Dedifferentiated amniotic fluid mesenchymal stem cell (primary cell): Measurements from ENCODE around the gene PHLDA2.
"Not testable (repeated sequence)": the region's sequence is repeated elsewhere in the genome, so short reads cannot be mapped to it uniquely, and the experiment has no call there.

Source experiments
- DNase-seq: peaks from one replicate; pipeline ENCODE4 v3.0.0-alpha.2; 2016; ENCODE audit errors: extremely low spot score

Gene PHLDA2

GRCh38 chr11:2914455-2915195 lies 14.6 kb downstream of the PHLDA2 start:
- no peak for DNase-seq

DNA sequence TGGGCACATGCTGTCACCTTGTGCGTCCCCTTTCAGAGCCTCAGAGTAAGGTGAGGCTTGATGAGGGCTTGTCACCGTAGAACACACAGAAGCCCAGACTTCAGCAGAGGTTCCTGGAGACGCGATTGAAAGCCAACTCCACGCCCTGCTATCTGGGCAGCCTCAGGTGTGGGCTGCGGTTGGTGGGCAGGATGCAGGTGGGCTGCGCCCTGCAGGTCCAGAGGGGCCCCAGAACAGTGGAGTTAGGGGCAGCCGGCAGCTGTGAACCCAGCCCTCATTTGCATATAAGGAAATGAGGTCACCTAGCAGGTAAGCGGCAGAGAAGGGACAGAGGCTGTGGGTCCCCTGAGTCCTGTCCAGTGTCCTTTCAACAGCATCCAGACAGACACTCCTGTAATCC lies 15.4 kb downstream of the PHLDA2 start:
- no peak for DNase-seq

GRCh38 chr11:2913019-2913431 lies 16.2 kb downstream of the PHLDA2 start:
- DNase-seq: no peak

DNA sequence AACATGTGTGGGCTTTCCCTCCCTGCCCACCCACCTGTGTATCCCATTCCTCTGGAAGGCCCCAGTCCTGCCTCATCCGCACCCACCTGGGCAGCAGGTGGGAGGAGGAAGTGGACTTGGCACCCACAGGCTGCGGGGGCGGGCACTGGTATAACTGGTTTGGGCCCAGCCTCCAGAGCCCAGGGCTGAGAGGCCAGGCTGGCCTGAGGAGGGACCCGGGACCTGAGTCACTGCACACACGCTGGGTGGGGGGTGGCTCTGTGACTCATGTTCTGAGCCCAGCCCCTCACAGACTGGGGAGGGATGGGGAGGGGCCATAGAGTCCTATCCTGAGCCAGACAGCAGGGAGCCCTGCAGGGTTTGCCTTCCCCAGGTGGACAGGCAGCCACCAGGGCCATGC lies 16.7 kb downstream of the PHLDA2 start:
- peak; percentile 22 for DNase-seq

GRCh38 chr11:2911785-2912391 lies 17.3 kb downstream of the PHLDA2 start:
- no peak for DNase-seq

GRCh38 chr11:2911088-2911784 lies 18.0 kb downstream of the PHLDA2 start:
- DNase-seq: no peak

DNA sequence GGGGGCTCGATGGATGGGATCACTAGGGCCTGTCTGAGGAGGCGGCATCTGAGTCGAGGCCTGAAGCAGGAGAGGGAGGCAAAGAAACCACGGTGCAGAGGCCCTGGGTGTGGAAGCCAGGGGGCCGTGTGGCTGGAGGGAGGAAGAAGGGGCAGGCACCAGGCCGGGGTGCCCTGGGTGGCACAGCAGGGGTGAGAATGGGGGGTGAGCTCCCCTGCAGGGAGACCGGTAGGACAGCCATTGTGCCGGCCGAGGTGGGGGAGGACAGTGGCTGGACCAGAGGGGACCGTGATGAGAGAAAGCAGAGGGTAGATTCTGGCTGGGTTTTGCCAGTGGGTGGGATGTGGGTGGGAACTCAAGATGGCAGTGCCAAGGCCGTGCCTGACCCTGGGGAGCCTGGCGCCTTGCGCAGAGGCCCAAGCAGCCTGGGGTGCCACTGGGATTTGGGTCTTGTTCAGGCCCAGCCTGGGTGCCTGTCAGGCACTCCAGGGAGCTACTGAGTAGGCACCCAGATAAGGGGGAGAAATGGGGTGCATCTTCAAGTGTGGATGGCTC lies 18.7 kb downstream of the PHLDA2 start:
- no peak for DNase-seq

GRCh38 chr11:2909133-2909902 lies 19.9 kb downstream of the PHLDA2 start:
- DNase-seq: no peak

GRCh38 chr11:2908130-2908529 lies 21.1 kb downstream of the PHLDA2 start:
- DNase-seq: no peak

- not testable (repeated sequence) for DNase-seq
These were observed 23.9 kb downstream of the PHLDA2 start for GRCh38 chr11:2905299-2905698.

DNA sequence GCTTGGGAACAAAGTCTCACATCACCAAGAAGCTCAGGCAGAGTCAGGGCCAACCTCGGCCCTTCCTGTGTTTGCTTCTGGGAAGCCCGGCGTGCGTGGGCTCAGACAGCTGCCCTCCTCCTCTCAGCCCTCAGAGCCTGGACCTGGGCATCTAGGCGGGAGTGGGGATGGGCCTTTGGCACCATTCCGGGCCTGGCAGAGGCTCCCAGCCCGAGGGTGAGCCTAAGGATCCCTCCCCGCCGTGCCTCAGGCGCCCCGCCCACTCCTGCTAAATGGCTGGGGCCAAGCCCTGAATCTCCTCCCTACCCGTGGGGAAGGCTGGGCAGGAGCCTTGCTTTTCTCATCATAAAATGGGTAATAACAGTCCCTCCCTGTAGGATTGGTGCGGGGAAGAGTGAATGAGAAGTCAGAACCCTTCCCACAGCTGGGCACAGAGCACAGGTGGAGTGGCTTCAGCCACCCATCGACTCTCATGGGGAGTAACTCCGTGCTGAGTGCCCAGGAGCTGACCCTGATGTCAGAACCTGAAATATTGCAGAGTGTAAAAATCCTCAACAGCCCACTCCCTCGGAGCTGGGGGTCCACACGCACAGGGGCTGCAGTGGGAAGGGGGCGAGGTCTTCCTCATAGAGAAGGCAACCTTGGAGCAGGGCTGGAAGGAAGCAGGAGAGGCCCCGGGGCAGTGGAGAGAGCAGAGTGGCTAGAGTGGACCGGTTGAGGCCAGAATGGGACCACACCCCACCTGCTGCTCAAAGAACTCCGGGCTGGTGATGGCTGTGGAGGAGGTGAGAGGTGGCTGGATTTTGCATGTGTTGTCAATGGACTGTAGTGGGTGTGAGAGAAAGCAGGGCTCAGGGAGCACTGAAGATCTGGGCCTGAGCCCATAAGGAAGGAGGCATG lies 24.8 kb downstream of the PHLDA2 start:
- DNase-seq: no peak

DNA sequence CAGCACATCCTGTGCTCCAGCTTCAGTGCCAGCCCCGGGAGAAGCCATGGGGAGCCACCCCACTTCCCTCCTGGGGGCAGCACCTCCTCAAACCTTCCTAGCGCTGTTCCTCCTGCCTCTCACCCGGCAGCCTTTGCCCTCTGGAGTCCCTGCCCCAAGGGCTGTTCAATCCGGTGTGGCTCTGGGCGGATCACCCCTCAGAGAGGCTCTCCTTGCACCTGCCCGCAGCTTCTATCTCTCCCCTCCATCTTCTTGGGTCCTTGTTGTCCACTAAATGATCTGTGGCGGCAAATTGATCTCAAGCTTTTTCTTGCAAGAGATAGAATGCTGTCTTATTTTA lies 25.6 kb downstream of the PHLDA2 start:
- no peak for DNase-seq

DNA sequence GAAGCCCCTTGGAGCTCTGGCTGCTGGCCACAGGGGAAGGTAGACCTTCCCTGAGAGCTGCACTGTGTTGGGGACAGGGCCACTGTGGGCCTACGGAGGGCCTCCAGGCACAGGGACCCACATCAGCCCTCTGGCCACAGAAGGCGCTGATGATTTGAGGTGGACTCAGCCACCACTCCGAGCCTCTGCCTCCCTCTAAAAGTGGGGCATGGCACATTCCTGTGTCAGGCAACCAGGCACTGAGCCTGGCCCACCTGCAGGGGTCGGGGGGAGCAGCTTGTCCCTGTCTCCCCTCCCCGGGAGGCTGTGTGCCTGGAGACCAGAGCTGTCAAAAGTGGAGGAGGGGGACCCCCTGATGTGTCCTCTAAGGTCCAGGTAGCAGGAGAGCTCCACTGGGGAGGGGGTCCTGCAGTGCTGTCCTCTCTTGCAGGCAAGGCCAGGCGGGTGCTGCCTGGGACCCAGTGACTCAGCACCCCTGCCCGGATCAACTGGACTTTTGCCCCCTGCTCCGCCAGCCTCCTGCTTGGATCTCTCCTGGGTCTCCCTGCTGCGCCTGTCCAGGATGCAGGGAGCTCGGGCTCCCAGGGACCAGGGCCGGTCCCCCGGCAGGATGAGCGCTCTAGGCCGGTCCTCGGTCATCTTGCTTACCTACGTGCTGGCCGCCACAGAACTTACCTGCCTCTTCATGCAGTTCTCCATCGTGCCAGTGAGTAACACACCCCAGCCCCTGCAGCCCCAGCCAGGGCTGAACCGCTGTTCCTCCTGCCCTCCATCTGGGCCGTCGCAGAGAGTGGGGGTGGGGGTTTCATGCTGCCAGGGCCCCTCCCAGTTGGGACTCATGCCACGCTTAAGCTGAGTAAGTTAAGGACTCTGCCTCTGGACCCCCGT lies 26.2 kb downstream of the PHLDA2 start:
- no peak for DNase-seq

DNA sequence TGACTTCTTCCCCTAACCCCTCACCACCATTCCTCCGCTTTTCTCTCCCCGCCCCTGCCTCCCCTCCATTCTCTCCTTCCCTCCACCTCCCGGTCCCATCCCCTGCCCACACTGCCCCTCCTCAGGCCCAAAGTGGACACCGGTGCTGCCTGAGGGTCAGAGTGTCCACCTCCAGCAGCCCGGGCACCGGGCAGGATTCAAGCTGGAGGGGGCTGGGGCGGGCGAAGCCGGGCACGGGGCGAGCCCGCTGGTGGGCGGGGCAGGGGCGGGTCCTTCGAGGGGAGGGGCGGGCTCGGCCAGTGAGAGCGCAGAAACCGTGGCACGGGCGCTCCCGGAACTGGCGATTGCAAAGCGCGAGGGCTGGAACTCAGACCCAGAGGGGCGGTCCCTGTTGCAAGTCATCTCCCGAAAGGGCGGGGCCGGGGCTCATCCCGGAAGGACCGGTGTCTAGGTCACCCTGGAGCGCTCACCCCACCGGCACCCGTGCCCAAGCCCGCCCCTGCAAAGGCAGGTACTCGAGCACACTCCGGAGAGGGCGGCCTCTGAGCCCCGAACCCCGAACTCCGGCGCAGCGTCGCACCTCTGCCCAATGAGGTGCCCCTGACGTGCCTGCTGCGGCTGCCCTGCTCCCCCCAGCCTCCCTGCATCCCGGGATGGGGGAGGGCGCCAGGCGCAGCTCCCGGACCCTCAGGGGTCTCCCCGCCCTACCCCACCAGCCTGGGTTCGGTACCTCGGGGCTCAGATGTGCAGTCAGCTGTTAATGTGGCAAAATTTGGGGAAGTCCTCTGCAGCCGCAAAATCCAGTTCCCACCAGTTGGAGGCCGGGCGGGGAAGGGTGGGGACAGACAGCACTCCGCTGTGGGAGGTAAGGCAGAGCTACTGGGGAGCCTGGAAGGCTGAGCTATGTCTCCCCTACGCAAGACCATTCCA lies 27.1 kb downstream of the PHLDA2 start:
- DNase-seq: peak; percentile 82

DNA sequence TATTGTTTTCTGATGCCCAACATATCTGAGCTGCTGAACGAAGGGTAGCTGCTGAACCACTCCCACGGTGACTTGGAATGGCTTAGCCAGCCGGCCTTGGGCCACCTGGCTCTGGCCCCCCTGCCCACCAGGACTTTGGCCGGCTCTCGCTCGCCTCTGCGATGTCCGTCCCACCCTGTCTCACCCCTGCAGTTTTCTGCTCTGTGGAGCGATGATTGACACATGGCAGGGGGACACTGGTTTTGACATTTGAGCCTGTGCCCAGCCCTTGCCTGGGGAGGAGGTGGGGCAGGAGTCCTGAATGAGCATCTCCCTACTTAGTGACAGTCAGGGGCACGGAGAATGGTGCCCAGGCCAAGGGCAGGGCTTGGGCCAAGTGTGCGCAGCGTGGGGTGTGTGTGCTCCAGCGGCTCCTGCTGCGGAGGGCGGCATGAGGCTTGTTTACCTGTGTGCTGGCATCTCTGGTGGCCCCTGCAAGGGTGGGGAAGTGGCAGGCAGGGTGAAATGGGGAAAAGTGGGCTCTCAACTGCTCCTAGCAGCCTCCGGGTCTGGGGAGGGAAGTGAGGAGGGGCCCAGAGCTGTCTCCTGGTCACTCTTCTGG lies 27.9 kb downstream of the PHLDA2 start:
- no peak for DNase-seq

- DNase-seq: no peak
These were observed 30.0 kb downstream of the PHLDA2 start for GRCh38 chr11:2899080-2899783.

GRCh38 chr11:2898366-2899079 lies 30.7 kb downstream of the PHLDA2 start:
- peak; percentile 62 for DNase-seq
